GM12891 (cell line): Measurements from ENCODE around the gene SLC66A1.

Source experiments
- POLR2AphosphoS5 ChIP-seq: IDR thresholded peaks from 2 replicates; pipeline ENCODE4 v1.6.1; 2011; ENCODE audit warnings: low read depth, low read length, control low read depth
- TAF1 ChIP-seq: IDR thresholded peaks from 2 replicates; pipeline ENCODE4 v1.6.1; 2011; ENCODE audit warnings: low read depth, low read length, control low read depth

DNA sequence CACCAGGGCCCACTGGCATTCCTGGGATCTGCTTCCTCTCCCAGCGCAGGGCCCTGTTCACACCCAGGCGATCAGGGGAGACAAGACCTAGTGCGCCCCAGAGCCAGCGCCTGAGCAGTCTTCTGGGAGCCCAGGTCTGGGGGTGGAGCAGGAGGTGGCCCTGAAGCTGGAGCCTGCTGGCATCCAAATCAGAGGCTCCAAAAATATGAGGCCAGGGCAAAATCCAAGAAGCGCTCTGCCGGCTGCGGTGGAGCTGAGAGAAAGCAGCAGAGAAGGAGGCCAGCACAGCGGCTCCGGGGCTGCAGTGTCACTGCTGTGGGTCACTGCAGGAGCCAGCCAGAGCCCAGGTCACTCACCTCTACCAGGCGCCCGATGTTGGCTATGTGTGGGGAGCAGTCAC is 32.7 kb downstream of the SLC66A1 start:
- TF ChIP-seq POLR2AphosphoS5 (no peak), TAF1 (no peak)
